GM21717 (cell line): Measurements from ENCODE around the gene NEDD4L.
"Not testable (repeated sequence)": the region's sequence is repeated elsewhere in the genome, so short reads cannot be mapped to it uniquely, and the experiment has no call there.

Source experiments
- ATAC-seq: cut with Tn5 transposase; IDR thresholded peaks from one replicate; pipeline ENCODE4 v1.9.1; 2021; ENCODE audit warnings: mild to moderate bottlenecking, moderate library complexity; ENCODE audit not compliant: unreplicated experiment

NEDD4L gene

DNA sequence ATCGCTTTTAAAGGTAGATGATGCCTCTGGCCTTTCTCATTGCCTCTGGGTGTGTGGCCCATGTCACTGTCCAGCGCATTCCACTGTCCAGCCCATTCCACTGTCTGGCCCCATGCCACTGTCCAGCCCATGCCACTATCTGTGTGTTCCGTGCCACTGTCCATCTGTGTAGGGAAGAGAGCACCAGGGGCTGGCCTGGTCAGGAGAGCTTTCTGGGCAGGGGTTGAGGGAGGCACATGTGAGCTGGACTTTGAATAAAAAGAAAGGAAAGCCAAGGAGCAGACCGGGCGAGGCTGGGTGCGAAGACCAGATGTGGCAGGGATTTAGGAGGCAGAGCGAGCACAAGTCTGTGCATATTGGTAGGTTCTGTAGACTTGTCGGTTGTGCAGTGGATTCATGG is 236.2 kb downstream of the NEDD4L start:
- no peak for ATAC-seq

GRCh38 chr18:58282872-58283271 is 238.8 kb downstream of the NEDD4L start:
- ATAC-seq, result not testable (repeated sequence)

GRCh38 chr18:58284699-58285448 is 240.8 kb downstream of the NEDD4L start:
- no peak for ATAC-seq

DNA sequence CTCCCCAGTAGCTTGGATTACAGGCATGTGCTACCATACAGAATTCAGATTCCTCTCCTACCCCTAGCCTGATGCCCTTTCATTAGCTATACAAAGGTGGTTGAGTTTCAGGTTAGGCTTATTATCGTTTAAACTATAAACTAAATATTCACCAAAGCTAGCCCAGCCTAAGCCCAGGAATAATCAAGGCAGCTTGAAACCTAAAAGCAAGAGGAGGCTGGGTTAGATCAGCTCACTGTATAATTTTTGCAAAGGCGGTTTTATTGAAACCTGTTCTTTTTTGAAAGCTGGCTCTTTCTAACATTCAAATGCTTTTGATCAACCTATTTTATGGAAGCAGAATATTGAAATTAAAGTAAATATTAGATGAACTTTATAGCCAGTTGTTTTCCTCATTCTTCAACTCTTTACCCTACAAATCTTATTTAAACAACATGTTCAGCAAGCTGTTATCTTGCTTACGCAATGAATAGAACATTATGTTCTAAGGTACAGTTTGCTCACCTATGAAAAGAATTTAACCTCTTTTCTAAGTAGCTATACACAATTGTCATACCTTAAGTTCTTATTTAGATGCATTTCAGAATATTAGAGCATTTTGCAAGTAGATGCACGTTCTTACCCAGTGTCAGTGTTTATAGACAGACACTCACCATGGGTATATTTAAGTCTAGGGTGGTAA is 241.6 kb downstream of the NEDD4L start:
- ATAC-seq, result no peak

DNA sequence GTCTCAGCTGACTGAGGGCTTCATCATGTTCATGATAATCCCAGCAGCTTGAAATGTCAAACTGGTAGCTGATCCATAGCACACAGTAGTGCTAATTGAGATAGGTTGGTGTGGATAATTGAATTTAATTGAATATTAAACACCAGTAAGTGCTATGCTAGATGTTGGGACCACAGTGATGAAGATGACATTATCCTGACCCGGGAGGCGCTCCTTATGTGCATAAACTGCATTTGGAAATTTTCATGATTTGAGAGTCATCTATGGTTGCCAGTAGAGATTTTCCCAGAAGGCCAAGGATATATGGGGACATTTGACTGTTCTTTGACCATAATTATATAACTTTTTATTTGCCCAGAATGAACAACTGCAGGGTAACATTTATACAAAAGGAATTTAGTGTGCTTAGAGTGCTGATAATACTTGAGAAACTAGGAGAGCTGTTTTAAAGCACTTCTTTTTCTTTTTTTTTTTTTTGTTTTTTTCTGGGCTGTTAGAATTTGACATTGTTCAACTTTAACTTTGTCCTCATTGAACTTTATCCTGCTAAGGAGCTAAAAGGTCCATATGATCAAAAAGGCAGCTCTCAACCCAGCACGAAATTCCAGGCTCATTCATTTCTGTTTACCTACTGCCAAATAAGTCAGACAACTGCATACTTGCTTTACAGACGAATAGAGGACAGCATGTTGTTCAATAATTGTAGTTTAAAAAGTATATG is 242.8 kb downstream of the NEDD4L start:
- no peak for ATAC-seq

GRCh38 chr18:58287353-58288274 is 243.6 kb downstream of the NEDD4L start:
- no peak for ATAC-seq

DNA sequence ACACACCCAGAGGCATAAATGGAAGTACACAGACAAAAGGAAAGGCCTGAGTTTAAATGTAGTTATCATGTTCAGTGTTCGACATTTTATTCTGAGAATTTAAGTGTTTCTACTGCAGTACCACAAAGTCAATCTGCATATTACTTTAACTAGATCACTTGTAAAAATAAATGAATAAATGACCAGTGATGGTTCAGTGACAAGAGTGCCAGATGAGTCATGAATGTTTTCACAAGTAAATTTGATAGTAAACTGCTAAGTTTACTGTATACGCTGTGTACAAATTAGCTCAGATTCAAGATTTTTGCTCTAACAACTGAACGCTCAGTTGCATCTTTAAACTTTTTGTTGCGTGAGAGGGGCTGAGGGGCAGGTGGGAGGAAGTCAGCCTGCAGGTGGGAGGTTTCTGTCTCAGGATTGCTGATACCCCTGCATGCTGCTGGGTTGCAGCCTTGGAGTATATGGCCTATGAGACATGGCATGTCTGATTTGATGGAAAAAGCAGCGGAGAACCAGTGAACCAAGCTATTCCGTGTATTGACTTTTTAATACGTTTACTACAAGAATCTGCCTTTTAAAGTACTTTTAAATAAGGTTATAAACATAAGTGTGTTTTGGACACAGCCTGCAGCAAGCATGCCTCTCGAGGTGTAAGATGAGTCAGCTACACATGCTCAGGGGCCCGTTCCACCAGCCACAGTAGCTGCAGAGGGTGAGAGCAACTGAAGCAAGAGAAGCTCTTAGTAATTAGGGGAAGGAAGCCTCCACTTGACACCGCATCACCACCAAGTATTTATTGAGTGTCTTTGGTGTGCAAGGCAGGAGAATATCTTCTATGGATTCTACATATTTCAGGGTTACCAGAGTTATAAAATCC is 245.1 kb downstream of the NEDD4L start:
- ATAC-seq, result peak; percentile 82

GRCh38 chr18:58290116-58290695 is 246.2 kb downstream of the NEDD4L start:
- no peak for ATAC-seq

GRCh38 chr18:58291131-58291530 is 247.1 kb downstream of the NEDD4L start:
- ATAC-seq, result no peak

DNA sequence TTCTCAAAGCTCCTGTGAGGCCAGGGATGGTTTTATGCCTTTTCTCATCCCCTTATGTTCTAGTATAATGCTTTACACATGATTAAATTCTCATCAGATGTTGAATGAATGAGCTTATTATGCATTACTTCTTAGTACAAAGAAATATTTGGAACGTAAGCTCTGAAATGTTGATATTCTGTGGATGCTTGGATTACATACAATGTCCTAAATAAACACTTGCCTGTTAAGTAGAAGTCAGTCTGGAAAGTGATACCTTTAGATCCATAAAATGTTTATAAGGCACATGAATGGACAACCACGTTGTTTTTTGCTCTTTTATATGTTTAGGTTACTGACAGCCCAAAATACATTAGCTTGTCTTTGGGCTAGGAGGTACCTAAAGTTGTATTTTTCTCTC is 248.6 kb downstream of the NEDD4L start:
- ATAC-seq, result no peak

DNA sequence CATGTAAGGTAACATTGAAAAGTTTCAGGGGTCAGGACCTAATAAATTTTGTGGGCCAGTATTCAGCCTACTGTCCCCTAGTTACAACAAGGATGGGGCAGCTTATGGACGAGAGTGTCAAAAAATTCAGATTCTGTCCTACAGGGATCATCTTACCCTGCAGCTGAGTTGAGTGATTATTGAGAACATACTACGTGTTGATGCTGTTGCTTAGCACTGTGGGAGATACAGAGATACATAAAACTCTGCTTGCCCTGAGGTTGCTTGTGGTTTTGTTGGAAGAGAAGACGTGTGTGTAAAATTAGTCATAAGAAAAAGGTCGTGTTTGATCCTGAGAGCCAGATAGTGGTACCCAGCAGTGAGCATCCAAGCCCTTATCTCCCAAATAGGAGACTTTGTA is 253.2 kb downstream of the NEDD4L start:
- ATAC-seq, result no peak

GRCh38 chr18:58298251-58299134 is 254.5 kb downstream of the NEDD4L start:
- ATAC-seq, result no peak

DNA sequence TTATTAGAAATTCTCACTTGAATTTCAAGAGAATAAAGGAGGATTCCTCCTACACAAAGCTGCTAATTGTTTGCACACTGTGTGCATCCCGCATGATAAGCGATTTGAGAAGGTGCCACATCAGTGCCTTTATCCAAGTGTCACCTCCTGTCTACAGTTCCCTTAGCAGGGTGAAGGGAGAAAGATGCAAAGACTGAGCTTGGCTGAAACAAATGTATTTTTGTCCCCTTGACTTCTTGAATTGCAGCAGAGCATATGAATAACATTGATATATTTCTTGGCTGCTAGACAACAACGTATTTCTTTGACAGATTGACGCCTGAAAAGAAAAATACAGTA is 255.1 kb downstream of the NEDD4L start:
- ATAC-seq, result no peak

- no peak for ATAC-seq
These were observed 255.9 kb downstream of the NEDD4L start for GRCh38 chr18:58299936-58300335.

DNA sequence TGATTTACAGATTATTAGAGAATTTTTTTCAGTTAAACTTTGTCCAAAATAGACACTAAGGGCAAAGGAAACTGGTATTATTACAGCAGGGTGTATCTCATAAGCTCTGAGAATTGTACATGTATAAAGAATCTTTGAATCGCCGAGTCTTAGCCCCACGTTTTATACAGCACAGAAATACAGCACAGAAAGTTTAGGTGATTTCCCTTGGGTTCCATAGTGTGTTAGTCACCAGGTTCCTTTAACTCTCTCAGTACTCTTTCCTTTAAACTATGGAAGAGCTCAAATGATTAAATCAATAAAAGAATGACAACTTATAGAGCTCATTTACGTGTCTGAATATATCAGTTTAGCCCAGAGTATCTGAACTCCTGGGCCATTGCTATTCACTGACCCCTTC is 256.8 kb downstream of the NEDD4L start:
- ATAC-seq, result no peak

- ATAC-seq, result no peak
These were observed 258.8 kb downstream of the NEDD4L start for GRCh38 chr18:58302811-58303210.

DNA sequence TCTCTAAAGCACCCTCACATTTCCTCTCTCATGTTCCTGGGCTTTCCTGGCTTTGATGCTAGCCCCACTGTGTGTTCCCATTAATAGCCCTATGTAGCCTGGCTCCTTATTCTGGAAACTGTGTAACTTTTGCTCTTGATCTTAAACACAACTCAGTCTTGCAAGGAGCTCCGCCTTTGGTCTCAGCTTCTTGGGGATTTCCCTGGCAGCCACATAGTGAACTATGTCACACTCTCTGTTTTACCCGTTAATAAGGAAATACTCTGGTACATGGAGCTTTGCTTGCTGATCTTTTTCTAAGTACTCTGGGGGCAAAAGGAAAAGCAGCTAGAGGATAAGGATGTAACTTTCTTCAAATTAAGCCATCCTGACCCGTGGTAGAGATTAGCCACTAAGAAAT is 259.3 kb downstream of the NEDD4L start:
- ATAC-seq, result peak; percentile 71

- ATAC-seq, result no peak
These were observed 261.8 kb downstream of the NEDD4L start for GRCh38 chr18:58305792-58306191.

DNA sequence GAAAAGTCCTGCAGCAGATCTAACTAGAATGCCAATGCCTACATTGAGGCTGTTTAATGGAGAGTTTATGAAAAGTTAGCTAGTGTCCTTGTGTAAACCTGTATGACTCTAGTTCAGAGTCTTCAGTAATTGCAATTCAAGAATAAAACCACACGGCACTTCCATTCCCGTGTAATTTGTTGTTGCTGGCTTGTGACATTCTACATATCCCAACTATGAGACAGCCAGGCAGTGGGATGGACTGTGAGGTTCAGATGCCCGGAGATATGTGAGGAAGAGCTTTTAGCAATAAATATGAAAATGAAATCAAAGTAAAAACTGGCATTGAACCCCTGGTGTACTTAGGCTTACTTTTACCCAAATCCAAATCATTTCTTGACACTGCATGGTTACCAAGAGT is 263.4 kb downstream of the NEDD4L start:
- ATAC-seq, result no peak
